DND-41 (cell line): ENCODE data around the gene MED12L.

Experiments
- ATAC-seq: fragments of 200-7000 bp; cut with Tn5 transposase; 3 replicates; pipeline ENCODE4 v1.9.1; 2021; ENCODE audit warnings: low read depth; ENCODE audit not compliant: insufficient read depth
- DNase-seq: peaks from one replicate; pipeline ENCODE4 v3.0.0-alpha.2; 2020
- H2AFZ ChIP-seq: 2 replicates; pipeline ENCODE4 v1.6.0; 2012; ENCODE audit warnings: low read depth, low read length
- H3K27ac ChIP-seq: 2 replicates; pipeline ENCODE4 v1.5.1; 2012; ENCODE audit warnings: low read length, inconsistent platforms
- H3K27me3 ChIP-seq: fragments of 200-600 bp; sonication (generic); 2 replicates; pipeline ENCODE4 v1.6.0; 2012; ENCODE audit warnings: low read length, mild to moderate bottlenecking, inconsistent platforms; ENCODE audit not compliant: insufficient read depth, poor library complexity
- H3K36me3 ChIP-seq: 2 replicates; pipeline ENCODE4 v1.5.1; 2012; ENCODE audit warnings: low read length, inconsistent platforms; ENCODE audit not compliant: insufficient read depth
- H3K4me1 ChIP-seq: 2 replicates; pipeline ENCODE4 v1.5.1; 2012; ENCODE audit warnings: mild to moderate bottlenecking, low read length; ENCODE audit not compliant: insufficient read depth
- H3K4me2 ChIP-seq: 2 replicates; pipeline ENCODE4 v1.6.0; 2012; ENCODE audit warnings: mild to moderate bottlenecking, moderate library complexity, low read length, inconsistent platforms; ENCODE audit not compliant: insufficient read depth
- H3K4me3 ChIP-seq, 2 experiments: fragments of 200-600 bp in 1 of 2; shearing (Covaris generic) in 1 of 2; 2 replicates each; pipeline ENCODE4 v1.5.1; 2012 to 2016; ENCODE audit warnings: inconsistent platforms in 2 of 2, low read length in 2 of 2, mild to moderate bottlenecking in 2 of 2, low read depth in 1 of 2, moderate library complexity in 1 of 2
- H3K79me2 ChIP-seq: 2 replicates; pipeline ENCODE4 v1.6.0; 2012; ENCODE audit warnings: low read length, inconsistent platforms; ENCODE audit not compliant: insufficient read depth
- H3K9ac ChIP-seq: 2 replicates; pipeline ENCODE4 v1.6.0; 2012; ENCODE audit warnings: low read depth, mild to moderate bottlenecking, inconsistent platforms, low read length, moderate library complexity
- H3K9me3 ChIP-seq: 2 replicates; pipeline ENCODE4 v1.5.1; 2012; ENCODE audit warnings: low read length, moderate library complexity, mild to moderate bottlenecking, inconsistent platforms; ENCODE audit not compliant: insufficient read depth, severe bottlenecking
- H4K20me1 ChIP-seq: 2 replicates; pipeline ENCODE4 v1.6.0; 2012; ENCODE audit warnings: low read length; ENCODE audit not compliant: insufficient read depth
- CTCF ChIP-seq: IDR thresholded peaks from 2 replicates; pipeline ENCODE4 v1.5.1; 2012; ENCODE audit warnings: borderline replicate concordance, low read length, moderate library complexity, mild to moderate bottlenecking; ENCODE audit not compliant: poor library complexity, severe bottlenecking; ENCODE audit errors: extremely low read depth
- EZH2 ChIP-seq: IDR thresholded peaks from 3 replicates; pipeline ENCODE4 v1.6.1; 2012; ENCODE audit warnings: borderline replicate concordance, low read depth, mild to moderate bottlenecking, moderate library complexity, low read length, inconsistent platforms; ENCODE audit not compliant: severe bottlenecking

Gene MED12L

GRCh38 chr3:151356794-151357462, 271.5 kb downstream of the MED12L start:
- Histone ChIP-seq H3K4me1 (peaks cover 16% of the 10 kb centered on the region), H3K36me3 (no peaks in the 10 kb centered on the region), H3K9me3 (no peaks in the 10 kb centered on the region), H3K4me3 (no peak overlapping the region), H3K27ac (no peak overlapping the region), H3K27me3 (no peaks in the 10 kb centered on the region), H3K9ac (no peak overlapping the region), H2AFZ (no peak overlapping the region), H3K4me2 (no peak overlapping the region), H3K79me2 (no peaks in the 10 kb centered on the region), H4K20me1 (no peaks in the 10 kb centered on the region)
- TF ChIP-seq EZH2: no peak
- TF ChIP-seq CTCF: no peak
- ATAC-seq (peak; percentile 82), DNase-seq (peak; percentile 20)

- Histone ChIP-seq H3K4me2 (no peak overlapping the region; the same call in 1 of the 2 replicates), H3K9ac (no peak overlapping the region), H3K4me1 (peaks cover 16% of the 10 kb centered on the region), H3K9me3 (no peaks in the 10 kb centered on the region), H3K79me2 (no peaks in the 10 kb centered on the region), H3K4me3 (no peak overlapping the region), H3K27ac (peak overlapping the region; percentile 45; the same call in 1 of the 2 replicates), H3K27me3 (no peaks in the 10 kb centered on the region), H4K20me1 (no peaks in the 10 kb centered on the region), H3K36me3 (no peaks in the 10 kb centered on the region), H2AFZ (no peak overlapping the region)
- DNase-seq (no peak), ATAC-seq (no peak)
- no peak for TF ChIP-seq EZH2
- TF ChIP-seq CTCF: no peak
Observed at GRCh38 chr3:151357463-151357850, 272.0 kb downstream of the MED12L start.

GRCh38 chr3:151362751-151363174, 277.3 kb downstream of the MED12L start:
- Histone ChIP-seq H3K4me1 (peaks cover 1% of the 10 kb centered on the region; the same call in 1 of the 2 replicates), H3K9me3 (no peaks in the 10 kb centered on the region), H3K36me3 (no peaks in the 10 kb centered on the region), H3K4me2 (no peak overlapping the region), H3K27ac (no peak overlapping the region), H4K20me1 (no peaks in the 10 kb centered on the region), H3K27me3 (no peaks in the 10 kb centered on the region), H3K79me2 (no peaks in the 10 kb centered on the region), H3K9ac (no peak overlapping the region), H3K4me3 (no peak overlapping the region), H2AFZ (no peak overlapping the region)
- DNase-seq (no peak), ATAC-seq (no peak)
- no peak for TF ChIP-seq EZH2
- TF ChIP-seq CTCF: no peak
